Measurements from ENCODE around the gene CITED4.

CITED4 gene

GRCh38 chr1:40838045-40838979 lies 23.9 kb downstream of the CITED4 start:
- no peaks in the 10 kb centered on the region for H3K4me1 ChIP-seq (ENCODE audit: control insufficient read depth in 5 of 5, insufficient read depth in 5 of 5, low read length in 5 of 5)
- H3K9ac ChIP-seq (ENCODE audit: low read length in 5 of 5) = no peak overlapping the region
- peaks cover 0 to 3% (median 0%) of the 10 kb centered on the region in 5 donors for H3K36me3 ChIP-seq (ENCODE audit: control insufficient read depth in 5 of 5, insufficient read depth in 5 of 5, low read length in 5 of 5)
- no peak overlapping the region for H3K27ac ChIP-seq (ENCODE audit: low read depth, low read length)
- H3K27me3 ChIP-seq (ENCODE audit: control insufficient read depth in 5 of 5, insufficient read depth in 4 of 5, low read length in 5 of 5) = peaks cover 0 to 7% (median 2%) of the 10 kb centered on the region in 5 donors
- peak overlapping the region in 1 of 5 donors; percentile 9 for H3K4me3 ChIP-seq (ENCODE audit: low read depth in 1 of 5, low read length in 5 of 5)
- peaks cover 0 to 5% (median 2%) of the 10 kb centered on the region in 5 donors for H3K9me3 ChIP-seq (ENCODE audit: control insufficient read depth in 5 of 5, low read length in 5 of 5)

- H3K9ac ChIP-seq (ENCODE audit: low read length in 5 of 5) = no peak overlapping the region
- peaks cover 0 to 3% (median 0%) of the 10 kb centered on the region in 5 donors for H3K36me3 ChIP-seq (ENCODE audit: control insufficient read depth in 5 of 5, insufficient read depth in 5 of 5, low read length in 5 of 5)
- H3K27me3 ChIP-seq (ENCODE audit: control insufficient read depth in 5 of 5, insufficient read depth in 4 of 5, low read length in 5 of 5) = peaks cover 0 to 6% (median 2%) of the 10 kb centered on the region in 5 donors
- H3K4me1 ChIP-seq (ENCODE audit: control insufficient read depth in 5 of 5, insufficient read depth in 5 of 5, low read length in 5 of 5) = no peaks in the 10 kb centered on the region
- H3K4me3 ChIP-seq (ENCODE audit: low read depth in 1 of 5, low read length in 5 of 5) = no peak overlapping the region
- no peak overlapping the region for H3K27ac ChIP-seq (ENCODE audit: low read depth, low read length)
- H3K9me3 ChIP-seq (ENCODE audit: control insufficient read depth in 5 of 5, low read length in 5 of 5) = peaks cover 0 to 2% (median 1%) of the 10 kb centered on the region in 5 donors
Observed at GRCh38 chr1:40837601-40838000, 24.6 kb downstream of the CITED4 start.

GRCh38 chr1:40836283-40836682 lies 25.9 kb downstream of the CITED4 start:
- Histone ChIP-seq H3K4me1 (ENCODE audit: control insufficient read depth in 5 of 5, insufficient read depth in 5 of 5, low read length in 5 of 5) (no peaks in the 10 kb centered on the region), H3K9ac (ENCODE audit: low read length in 5 of 5) (no peak overlapping the region), H3K4me3 (ENCODE audit: low read depth in 1 of 5, low read length in 5 of 5) (no peak overlapping the region), H3K27ac (ENCODE audit: low read depth, low read length) (no peak overlapping the region), H3K9me3 (ENCODE audit: control insufficient read depth in 5 of 5, low read length in 5 of 5) (no peaks in the 10 kb centered on the region), H3K36me3 (ENCODE audit: control insufficient read depth in 5 of 5, insufficient read depth in 5 of 5, low read length in 5 of 5) (peaks cover 0 to 3% (median 0%) of the 10 kb centered on the region in 5 donors), H3K27me3 (ENCODE audit: control insufficient read depth in 5 of 5, insufficient read depth in 4 of 5, low read length in 5 of 5) (peaks cover 0 to 6% (median 2%) of the 10 kb centered on the region in 5 donors)

GRCh38 chr1:40834968-40835545 lies 27.1 kb downstream of the CITED4 start:
- Histone ChIP-seq H3K9ac (ENCODE audit: low read length in 5 of 5) (no peak overlapping the region), H3K4me1 (ENCODE audit: control insufficient read depth in 5 of 5, insufficient read depth in 5 of 5, low read length in 5 of 5) (no peaks in the 10 kb centered on the region), H3K9me3 (ENCODE audit: control insufficient read depth in 5 of 5, low read length in 5 of 5) (no peaks in the 10 kb centered on the region), H3K27me3 (ENCODE audit: control insufficient read depth in 5 of 5, insufficient read depth in 4 of 5, low read length in 5 of 5) (peaks cover 0 to 6% (median 2%) of the 10 kb centered on the region in 5 donors), H3K27ac (ENCODE audit: low read depth, low read length) (no peak overlapping the region), H3K36me3 (ENCODE audit: control insufficient read depth in 5 of 5, insufficient read depth in 5 of 5, low read length in 5 of 5) (peaks cover 0 to 3% (median 0%) of the 10 kb centered on the region in 5 donors), H3K4me3 (ENCODE audit: low read depth in 1 of 5, low read length in 5 of 5) (no peak overlapping the region)

GRCh38 chr1:40833979-40834378 lies 28.2 kb downstream of the CITED4 start:
- Histone ChIP-seq H3K9ac (ENCODE audit: low read length in 5 of 5) (no peak overlapping the region), H3K27ac (ENCODE audit: low read depth, low read length) (no peak overlapping the region), H3K9me3 (ENCODE audit: control insufficient read depth in 5 of 5, low read length in 5 of 5) (no peaks in the 10 kb centered on the region), H3K36me3 (ENCODE audit: control insufficient read depth in 5 of 5, insufficient read depth in 5 of 5, low read length in 5 of 5) (peaks cover 0 to 3% (median 0%) of the 10 kb centered on the region in 5 donors), H3K4me1 (ENCODE audit: control insufficient read depth in 5 of 5, insufficient read depth in 5 of 5, low read length in 5 of 5) (no peaks in the 10 kb centered on the region), H3K27me3 (ENCODE audit: control insufficient read depth in 5 of 5, insufficient read depth in 4 of 5, low read length in 5 of 5) (peaks cover 0 to 5% (median 2%) of the 10 kb centered on the region in 5 donors), H3K4me3 (ENCODE audit: low read depth in 1 of 5, low read length in 5 of 5) (no peak overlapping the region)

- Histone ChIP-seq H3K9ac (ENCODE audit: low read length in 5 of 5) (no peak overlapping the region), H3K9me3 (ENCODE audit: control insufficient read depth in 5 of 5, low read length in 5 of 5) (no peaks in the 10 kb centered on the region), H3K27ac (ENCODE audit: low read depth, low read length) (no peak overlapping the region), H3K36me3 (ENCODE audit: control insufficient read depth in 5 of 5, insufficient read depth in 5 of 5, low read length in 5 of 5) (peaks cover 0 to 3% (median 0%) of the 10 kb centered on the region in 5 donors), H3K4me3 (ENCODE audit: low read depth in 1 of 5, low read length in 5 of 5) (no peak overlapping the region), H3K4me1 (ENCODE audit: control insufficient read depth in 5 of 5, insufficient read depth in 5 of 5, low read length in 5 of 5) (no peaks in the 10 kb centered on the region), H3K27me3 (ENCODE audit: control insufficient read depth in 5 of 5, insufficient read depth in 4 of 5, low read length in 5 of 5) (no peaks in the 10 kb centered on the region)
Observed at GRCh38 chr1:40831001-40831732, 31.0 kb downstream of the CITED4 start.

GRCh38 chr1:40830419-40830943 lies 31.7 kb downstream of the CITED4 start:
- no peak overlapping the region for H3K4me3 ChIP-seq (ENCODE audit: low read depth in 1 of 5, low read length in 5 of 5)
- no peaks in the 10 kb centered on the region for H3K4me1 ChIP-seq (ENCODE audit: control insufficient read depth in 5 of 5, insufficient read depth in 5 of 5, low read length in 5 of 5)
- H3K9me3 ChIP-seq (ENCODE audit: control insufficient read depth in 5 of 5, low read length in 5 of 5) = no peaks in the 10 kb centered on the region
- no peak overlapping the region for H3K27ac ChIP-seq (ENCODE audit: low read depth, low read length)
- H3K36me3 ChIP-seq (ENCODE audit: control insufficient read depth in 5 of 5, insufficient read depth in 5 of 5, low read length in 5 of 5) = peaks cover 0 to 3% (median 0%) of the 10 kb centered on the region in 5 donors
- no peak overlapping the region for H3K9ac ChIP-seq (ENCODE audit: low read length in 5 of 5)
- no peaks in the 10 kb centered on the region for H3K27me3 ChIP-seq (ENCODE audit: control insufficient read depth in 5 of 5, insufficient read depth in 4 of 5, low read length in 5 of 5)

GRCh38 chr1:40829631-40830245 lies 32.4 kb downstream of the CITED4 start:
- no peaks in the 10 kb centered on the region for H3K27me3 ChIP-seq (ENCODE audit: control insufficient read depth in 5 of 5, insufficient read depth in 4 of 5, low read length in 5 of 5)
- no peaks in the 10 kb centered on the region for H3K9me3 ChIP-seq (ENCODE audit: control insufficient read depth in 5 of 5, low read length in 5 of 5)
- no peak overlapping the region for H3K9ac ChIP-seq (ENCODE audit: low read length in 5 of 5)

GRCh38 chr1:40825996-40826395 lies 36.2 kb downstream of the CITED4 start:
- Histone ChIP-seq H3K9me3 (ENCODE audit: control insufficient read depth in 5 of 5, low read length in 5 of 5) (no peaks in the 10 kb centered on the region), H3K4me3 (ENCODE audit: low read depth in 1 of 5, low read length in 5 of 5) (no peak overlapping the region), H3K36me3 (ENCODE audit: control insufficient read depth in 5 of 5, insufficient read depth in 5 of 5, low read length in 5 of 5) (no peaks in the 10 kb centered on the region), H3K9ac (ENCODE audit: low read length in 5 of 5) (no peak overlapping the region), H3K27ac (ENCODE audit: low read depth, low read length) (no peak overlapping the region), H3K27me3 (ENCODE audit: control insufficient read depth in 5 of 5, insufficient read depth in 4 of 5, low read length in 5 of 5) (no peaks in the 10 kb centered on the region), H3K4me1 (ENCODE audit: control insufficient read depth in 5 of 5, insufficient read depth in 5 of 5, low read length in 5 of 5) (no peaks in the 10 kb centered on the region)

More at GRCh38 chr1:40829631-40830245, 32.4 kb downstream of the CITED4 start:
- Histone ChIP-seq H3K27ac (ENCODE audit: low read depth, low read length) (no peak overlapping the region), H3K4me3 (ENCODE audit: low read depth in 1 of 5, low read length in 5 of 5) (no peak overlapping the region), H3K4me1 (ENCODE audit: control insufficient read depth in 5 of 5, insufficient read depth in 5 of 5, low read length in 5 of 5) (no peaks in the 10 kb centered on the region), H3K36me3 (ENCODE audit: control insufficient read depth in 5 of 5, insufficient read depth in 5 of 5, low read length in 5 of 5) (peaks cover 0 to 1% (median 0%) of the 10 kb centered on the region in 5 donors)
